ENCODE results near the gene PCDHGA9. TPM values are rescaled to one million over a fixed set of nuclear protein-coding genes. Genes with fewer than 3 reads are reported as not detected.
A peak's percentile ranks its signal among the peaks of the same experiment; 100 is the strongest.
"Not testable (repeated sequence)": the region's sequence is repeated elsewhere in the genome, so short reads cannot be mapped to it uniquely, and the experiment has no call there.

Gene PCDHGA9
- total RNA-seq, 6 donors from 2014 or later: 2.4 to 8.4 (median 4.5) TPM

DNA sequence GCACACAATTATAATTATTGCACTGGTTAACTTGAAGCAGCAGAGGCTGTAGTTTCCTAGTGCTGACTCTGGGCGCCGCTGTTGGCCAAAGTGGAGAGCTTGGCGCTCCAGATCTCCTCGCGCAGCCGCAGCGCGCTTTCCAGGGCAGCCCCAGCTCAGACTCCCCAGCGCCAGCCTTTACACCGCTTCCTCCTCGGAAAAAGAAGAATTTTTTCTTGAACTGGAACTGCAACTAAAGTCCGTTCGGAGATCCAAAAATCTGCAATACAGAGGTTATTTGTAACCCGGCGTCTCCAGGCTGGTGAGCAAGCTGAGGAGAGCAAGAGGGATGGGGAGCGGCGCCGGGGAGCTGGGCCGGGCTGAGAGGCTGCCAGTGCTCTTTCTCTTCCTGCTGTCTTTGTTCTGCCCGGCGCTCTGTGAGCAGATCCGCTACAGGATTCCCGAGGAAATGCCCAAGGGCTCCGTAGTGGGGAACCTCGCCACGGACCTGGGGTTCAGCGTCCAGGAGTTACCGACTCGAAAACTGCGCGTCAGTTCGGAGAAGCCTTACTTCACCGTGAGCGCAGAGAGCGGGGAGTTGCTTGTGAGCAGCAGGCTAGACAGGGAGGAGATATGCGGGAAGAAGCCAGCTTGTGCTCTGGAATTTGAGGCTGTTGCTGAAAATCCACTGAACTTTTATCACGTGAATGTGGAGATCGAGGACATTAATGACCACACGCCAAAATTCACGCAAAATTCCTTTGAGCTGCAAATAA is 14.8 kb upstream of the PCDHGA9 start, which contains the start of gene PCDHGB4:
Gene PCDHGB4, plus strand, starts transcription at position 142 of the 755 bp plus-strand sequence. Its CDS starts 187 bp downstream, at position 329.
- ATAC-seq (ENCODE audit: low FRiP score in 2 of 2): peak; percentile 56 to 79
- WGBS, 2 donors: 13 to 19% methylated on average over 16 to 24 of the region's 40 CpGs
- H3K9me3 ChIP-seq: peaks cover 41 to 89% (median 78%) of the 10 kb centered on the region in 4 donors
- not testable (repeated sequence) for H3K27me3 ChIP-seq, H3K36me3 ChIP-seq, H3K4me1 ChIP-seq, DNase-seq, H3K27ac ChIP-seq
- peak within 1 kb of the TSS in 1 of 4 donors; percentile 25 for H3K4me3 ChIP-seq
- TF ChIP-seq, protein P1, sequence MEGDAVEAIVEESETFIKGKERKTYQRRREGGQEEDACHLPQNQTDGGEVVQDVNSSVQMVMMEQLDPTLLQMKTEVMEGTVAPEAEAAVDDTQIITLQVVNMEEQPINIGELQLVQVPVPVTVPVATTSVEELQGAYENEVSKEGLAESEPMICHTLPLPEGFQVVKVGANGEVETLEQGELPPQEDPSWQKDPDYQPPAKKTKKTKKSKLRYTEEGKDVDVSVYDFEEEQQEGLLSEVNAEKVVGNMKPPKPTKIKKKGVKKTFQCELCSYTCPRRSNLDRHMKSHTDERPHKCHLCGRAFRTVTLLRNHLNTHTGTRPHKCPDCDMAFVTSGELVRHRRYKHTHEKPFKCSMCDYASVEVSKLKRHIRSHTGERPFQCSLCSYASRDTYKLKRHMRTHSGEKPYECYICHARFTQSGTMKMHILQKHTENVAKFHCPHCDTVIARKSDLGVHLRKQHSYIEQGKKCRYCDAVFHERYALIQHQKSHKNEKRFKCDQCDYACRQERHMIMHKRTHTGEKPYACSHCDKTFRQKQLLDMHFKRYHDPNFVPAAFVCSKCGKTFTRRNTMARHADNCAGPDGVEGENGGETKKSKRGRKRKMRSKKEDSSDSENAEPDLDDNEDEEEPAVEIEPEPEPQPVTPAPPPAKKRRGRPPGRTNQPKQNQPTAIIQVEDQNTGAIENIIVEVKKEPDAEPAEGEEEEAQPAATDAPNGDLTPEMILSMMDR (IDR thresholded peaks at IDR 0.05): peak in 5 of 6 experiments; percentile 12 to 28 (median 13)

DNA sequence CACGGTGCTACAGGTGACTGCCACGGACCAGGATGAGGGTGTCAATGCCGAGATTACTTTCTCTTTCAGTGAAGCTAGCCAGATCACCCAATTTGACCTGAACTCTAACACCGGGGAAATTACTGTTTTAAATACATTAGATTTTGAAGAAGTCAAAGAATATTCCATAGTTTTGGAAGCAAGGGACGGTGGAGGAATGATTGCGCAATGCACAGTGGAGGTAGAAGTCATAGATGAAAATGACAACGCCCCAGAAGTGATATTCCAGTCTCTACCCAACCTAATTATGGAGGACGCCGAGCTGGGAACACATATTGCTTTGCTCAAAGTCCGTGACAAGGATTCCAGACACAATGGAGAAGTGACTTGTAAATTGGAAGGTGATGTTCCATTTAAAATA is 13.9 kb upstream of the PCDHGA9 start:
- H3K27ac ChIP-seq: no peak overlapping the region
- 44 to 50% methylated on average over 10 of the region's 10 CpGs for WGBS, 2 donors
- DNase-seq (no peak), ATAC-seq (ENCODE audit: low FRiP score in 2 of 2) (no peak)
- H3K36me3 ChIP-seq: no peaks in the 10 kb centered on the region
- no peak for TF ChIP-seq POLR2A (IDR thresholded peaks at IDR 0.05)
- peaks cover 43 to 89% (median 78%) of the 10 kb centered on the region in 4 donors for H3K9me3 ChIP-seq
- H3K4me1 ChIP-seq: no peaks in the 10 kb centered on the region
- no peaks in the 10 kb centered on the region for H3K27me3 ChIP-seq
- H3K4me3 ChIP-seq: no peak overlapping the region

DNA sequence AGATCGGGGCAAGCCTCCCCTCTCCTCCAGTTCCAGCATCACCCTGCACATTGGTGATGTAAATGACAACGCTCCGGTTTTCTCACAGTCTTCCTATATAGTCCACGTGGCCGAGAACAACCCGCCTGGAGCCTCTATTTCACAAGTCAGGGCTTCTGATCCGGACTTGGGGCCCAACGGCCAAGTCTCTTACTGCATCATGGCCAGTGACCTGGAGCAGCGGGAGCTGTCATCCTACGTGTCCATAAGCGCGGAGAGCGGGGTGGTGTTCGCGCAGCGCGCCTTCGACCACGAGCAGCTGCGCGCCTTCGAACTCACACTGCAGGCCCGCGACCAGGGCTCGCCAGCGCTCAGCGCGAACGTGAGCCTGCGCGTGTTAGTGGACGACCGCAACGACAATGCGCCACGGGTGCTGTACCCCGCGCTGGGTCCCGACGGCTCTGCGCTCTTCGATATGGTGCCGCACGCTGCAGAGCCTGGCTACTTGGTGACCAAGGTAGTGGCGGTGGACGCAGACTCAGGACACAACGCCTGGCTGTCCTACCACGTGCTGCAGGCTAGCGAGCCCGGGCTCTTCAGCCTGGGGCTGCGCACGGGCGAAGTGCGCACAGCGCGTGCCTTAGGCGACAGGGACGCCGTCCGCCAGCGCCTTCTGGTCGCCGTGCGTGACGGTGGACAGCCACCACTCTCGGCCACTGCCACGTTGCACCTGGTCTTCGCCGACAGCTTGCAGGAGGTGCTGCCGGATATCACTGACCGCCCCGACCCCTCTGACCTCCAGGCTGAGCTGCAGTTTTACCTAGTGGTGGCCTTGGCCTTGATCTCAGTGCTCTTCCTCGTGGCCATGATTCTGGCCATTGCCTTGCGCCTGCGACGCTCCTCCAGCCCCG is 13.2 kb upstream of the PCDHGA9 start:
- no peaks in the 10 kb centered on the region for H3K36me3 ChIP-seq
- WGBS, 2 donors: 47% methylated on average over 24 to 69 of the region's 77 CpGs
- no peaks in the 10 kb centered on the region for H3K27me3 ChIP-seq
- TF ChIP-seq, protein P1 (IDR thresholded peaks at IDR 0.05): no peak
- TF ChIP-seq POLR2AphosphoS5 (IDR thresholded peaks at IDR 0.05) (no peak), POLR2A (IDR thresholded peaks at IDR 0.05) (no peak), EP300 (IDR thresholded peaks at IDR 0.05) (no peak)
- H3K27ac ChIP-seq: no peak overlapping the region
- H3K4me3 ChIP-seq: no peak overlapping the region
- DNase-seq: no peak
- H3K9me3 ChIP-seq: peaks cover 43 to 89% (median 79%) of the 10 kb centered on the region in 4 donors
- no peaks in the 10 kb centered on the region for H3K4me1 ChIP-seq
- ATAC-seq (ENCODE audit: low FRiP score in 2 of 2): peak in 1 of 2 donors; percentile 54

DNA sequence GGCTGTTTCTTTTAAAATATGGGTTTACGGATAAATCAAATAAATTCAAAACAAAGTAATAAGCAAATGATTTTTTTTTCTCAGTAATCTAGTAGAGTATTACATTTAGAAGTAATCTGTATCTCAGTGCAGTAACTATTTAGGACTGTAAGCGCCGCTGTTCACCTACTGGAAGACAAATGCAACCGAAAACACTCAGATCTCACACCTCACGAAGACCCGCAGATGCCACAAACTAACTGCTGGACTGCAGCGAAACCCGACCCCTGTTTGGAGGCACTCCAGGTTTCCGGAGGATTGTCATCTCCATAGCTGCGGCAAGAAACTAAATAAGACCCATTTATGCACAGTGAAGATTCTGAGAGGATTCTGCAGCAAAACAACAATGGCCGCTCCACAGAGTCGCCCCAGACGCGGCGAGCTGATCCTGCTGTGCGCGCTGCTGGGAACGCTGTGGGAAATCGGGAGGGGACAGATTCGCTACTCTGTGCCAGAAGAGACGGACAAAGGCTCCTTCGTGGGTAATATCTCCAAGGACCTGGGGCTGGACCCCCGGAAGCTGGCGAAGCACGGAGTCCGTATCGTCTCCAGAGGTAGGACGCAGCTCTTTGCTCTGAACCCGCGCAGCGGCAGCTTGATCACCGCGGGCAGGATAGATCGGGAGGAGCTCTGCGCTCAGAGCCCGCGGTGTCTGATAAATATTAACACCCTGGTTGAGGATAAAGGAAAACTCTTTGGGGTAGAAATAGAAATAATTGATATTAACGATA is 10.0 kb upstream of the PCDHGA9 start, which contains the start of gene PCDHGA8:
Gene PCDHGA8, plus strand, starts transcription at position 205 of the 770 bp plus-strand sequence. Its CDS starts 181 bp downstream, at position 386.
- no peak for ATAC-seq (ENCODE audit: low FRiP score in 2 of 2)
- no peak for DNase-seq
- Histone ChIP-seq H3K9me3 (peaks cover 31 to 87% (median 77%) of the 10 kb centered on the region in 4 donors), H3K27ac (no peak within 1 kb of the TSS), H3K36me3 (no peaks in the 10 kb centered on the region), H3K4me1 (no peaks in the 10 kb centered on the region), H3K4me3 (no peak within 1 kb of the TSS), H3K27me3 (no peaks in the 10 kb centered on the region)
- TF ChIP-seq, protein P1 (IDR thresholded peaks at IDR 0.05): no peak
- TF ChIP-seq EP300 (IDR thresholded peaks at IDR 0.05) (no peak), POLR2AphosphoS5 (IDR thresholded peaks at IDR 0.05) (no peak), POLR2A (IDR thresholded peaks at IDR 0.05) (no peak)
- WGBS, 2 donors: 30 to 39% methylated on average over 27 to 37 of the region's 38 CpGs

All from upper lobe of left lung (tissue), 6 donors.